GM18909 (cell line): ENCODE measurements around the gene DCAF7.

Source experiments
- ATAC-seq: cut with Tn5 transposase; IDR thresholded peaks from one replicate; pipeline ENCODE4 v1.9.1; 2021; ENCODE audit warnings: mild to moderate bottlenecking; ENCODE audit not compliant: unreplicated experiment, poor library complexity

Gene DCAF7

DNA sequence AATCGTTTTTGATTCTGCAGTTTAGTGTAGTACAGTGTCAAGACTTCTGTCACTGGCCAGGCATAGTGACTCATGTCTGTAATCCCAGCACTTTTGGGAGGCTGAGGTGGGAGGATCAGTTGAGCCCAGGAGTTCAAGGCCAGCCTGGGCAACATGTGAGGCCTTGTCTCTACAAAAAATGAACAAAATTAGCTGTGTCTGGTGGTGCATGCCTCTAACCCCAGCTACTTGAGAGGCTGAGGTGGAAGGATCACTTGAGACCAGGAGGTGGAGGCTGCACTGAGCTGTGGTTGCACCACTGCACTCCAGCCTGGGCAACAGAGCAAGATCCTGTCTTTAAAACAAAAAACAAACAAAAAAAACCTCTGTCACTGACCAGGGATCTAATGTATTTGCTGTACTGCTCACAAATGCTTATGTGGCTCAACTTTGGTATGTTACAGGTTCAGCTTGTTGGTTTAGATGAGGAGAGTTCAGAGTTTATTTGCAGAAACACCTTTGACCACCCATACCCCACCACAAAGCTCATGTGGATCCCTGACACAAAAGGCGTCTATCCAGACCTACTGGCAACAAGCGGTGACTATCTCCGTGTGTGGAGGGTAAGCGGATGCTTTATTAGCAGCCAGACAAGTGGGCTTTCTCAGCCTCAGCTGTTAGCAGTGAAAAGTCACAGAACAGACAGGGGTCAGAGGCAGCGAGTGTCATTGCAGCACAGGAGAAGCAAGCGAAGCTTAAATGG lies 27.9 kb downstream of the DCAF7 start:
- no peak for ATAC-seq

DNA sequence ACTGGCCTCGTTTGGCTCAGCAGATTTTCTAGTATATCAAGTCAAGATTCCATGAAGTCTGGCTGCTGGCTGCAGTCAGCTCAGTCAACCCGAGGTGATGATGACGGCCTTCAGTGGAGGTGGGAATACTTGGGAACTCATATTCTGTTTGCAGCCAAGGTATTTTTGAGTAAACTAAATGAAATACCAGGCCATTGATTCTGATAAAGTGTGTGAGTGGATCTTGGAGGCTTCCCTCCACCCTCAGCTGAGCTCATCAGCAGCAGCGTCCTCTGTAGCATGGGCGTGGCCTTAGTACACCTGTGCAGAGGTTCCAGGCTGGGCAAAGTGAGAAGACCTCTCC lies 28.5 kb downstream of the DCAF7 start:
- ATAC-seq = no peak

DNA sequence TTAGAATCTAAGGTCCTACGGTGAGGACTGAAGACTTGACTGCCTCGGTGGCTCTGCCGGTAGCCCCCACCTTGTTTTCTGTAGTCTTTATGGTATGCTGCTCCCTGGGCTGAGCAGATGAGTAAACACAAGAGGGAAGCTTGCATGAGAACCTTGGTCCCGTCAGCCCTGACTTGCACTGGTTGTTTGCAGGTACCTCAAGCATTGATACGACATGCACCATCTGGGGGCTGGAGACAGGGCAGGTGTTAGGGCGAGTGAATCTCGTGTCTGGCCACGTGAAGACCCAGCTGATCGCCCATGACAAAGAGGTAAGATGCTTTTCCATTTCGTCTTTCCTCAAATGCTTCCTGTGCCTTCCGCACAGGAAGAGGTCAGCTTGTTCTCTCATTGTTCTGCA lies 29.4 kb downstream of the DCAF7 start:
- no peak for ATAC-seq

DNA sequence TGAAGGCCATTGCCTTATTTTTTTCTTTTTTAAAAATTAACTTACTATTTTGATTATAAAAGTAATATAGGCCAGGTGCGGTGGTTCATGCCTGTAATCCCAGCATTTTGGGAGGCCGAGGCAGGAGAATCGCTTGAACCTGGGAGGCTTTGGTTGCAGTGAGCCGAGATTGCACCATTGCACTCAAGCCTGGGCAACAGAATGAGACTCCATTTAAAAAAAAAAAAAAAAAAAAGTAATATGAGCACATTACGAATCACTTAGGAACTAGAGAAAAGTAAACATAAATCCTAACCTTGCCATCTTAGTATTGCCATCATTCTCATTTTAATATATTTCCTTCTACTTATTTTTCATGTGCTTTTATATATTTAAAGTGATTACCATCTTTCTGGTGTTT lies 37.5 kb downstream of the DCAF7 start:
- no peak for ATAC-seq

DNA sequence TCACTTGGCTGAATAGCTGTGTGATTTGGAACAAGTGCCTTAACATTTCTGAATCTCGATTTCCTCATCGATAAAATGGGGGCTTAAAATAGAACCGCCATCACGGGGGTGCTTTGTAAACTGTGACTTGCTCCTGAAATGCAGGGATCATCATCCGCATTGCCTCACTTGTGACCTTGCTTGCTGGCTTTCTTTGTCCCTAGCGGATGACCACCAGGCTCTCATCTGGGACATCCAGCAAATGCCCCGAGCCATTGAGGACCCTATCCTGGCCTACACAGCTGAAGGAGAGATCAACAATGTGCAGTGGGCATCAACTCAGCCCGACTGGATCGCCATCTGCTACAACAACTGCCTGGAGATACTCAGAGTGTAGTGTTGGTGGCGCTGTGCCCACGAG lies 38.5 kb downstream of the DCAF7 start:
- ATAC-seq = no peak

DNA sequence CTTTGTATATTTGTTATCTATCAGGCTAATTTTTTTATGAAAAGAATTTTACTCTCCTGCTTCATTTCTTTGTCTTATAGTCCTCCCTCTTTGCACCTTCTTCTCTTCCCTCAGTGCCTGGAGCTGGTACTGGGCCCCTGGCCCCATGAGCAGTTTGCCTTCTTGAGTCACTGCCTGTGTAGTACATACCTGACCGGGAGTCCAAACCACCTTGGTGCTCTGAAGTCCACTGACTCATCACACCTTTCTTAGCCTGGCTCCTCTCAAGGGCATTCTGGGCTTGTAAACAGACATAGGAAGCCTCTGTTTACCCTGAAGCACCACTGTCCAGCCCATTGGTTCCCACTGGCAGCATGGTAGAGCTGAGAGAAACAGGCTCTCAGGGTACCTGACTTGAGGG lies 39.4 kb downstream of the DCAF7 start:
- ATAC-seq = no peak

DNA sequence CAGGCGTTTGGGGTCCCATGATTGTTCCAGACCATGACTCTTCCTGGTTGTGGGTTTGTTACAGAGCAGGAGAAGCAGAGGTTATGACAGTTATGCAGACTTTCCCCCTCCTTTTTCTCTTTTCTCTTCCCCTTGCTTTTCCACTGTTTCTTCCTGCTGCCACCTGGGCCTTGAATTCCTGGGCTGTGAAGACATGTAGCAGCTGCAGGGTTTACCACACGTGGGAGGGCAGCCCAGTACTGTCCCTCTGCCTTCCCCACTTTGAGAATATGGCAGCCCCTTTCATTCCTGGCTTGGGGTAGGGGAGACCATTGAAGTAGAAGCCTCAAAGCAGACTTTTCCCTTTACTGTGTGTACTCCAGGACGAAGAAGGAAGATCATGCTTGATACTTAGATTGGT lies 42.5 kb downstream of the DCAF7 start:
- ATAC-seq = no peak

DNA sequence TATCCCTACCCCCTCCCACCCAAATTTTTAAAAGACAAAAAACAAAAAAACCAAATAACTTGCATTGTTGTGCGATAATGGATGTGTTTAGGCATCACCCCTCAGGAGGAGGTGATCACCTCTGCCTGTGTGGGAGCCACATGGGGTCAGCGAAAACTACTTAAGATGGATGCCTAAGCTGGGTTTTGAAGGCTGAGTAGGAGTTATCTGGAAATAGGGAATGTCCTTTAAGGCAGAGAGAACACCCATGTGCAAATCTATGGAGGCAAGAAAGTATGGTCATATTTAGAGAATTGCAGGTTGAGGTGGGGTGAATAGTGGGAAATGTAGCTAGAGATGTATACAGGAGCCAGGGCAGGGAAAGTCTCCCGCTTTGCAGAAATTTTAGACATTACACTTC lies 44.9 kb downstream of the DCAF7 start:
- ATAC-seq = no peak

DNA sequence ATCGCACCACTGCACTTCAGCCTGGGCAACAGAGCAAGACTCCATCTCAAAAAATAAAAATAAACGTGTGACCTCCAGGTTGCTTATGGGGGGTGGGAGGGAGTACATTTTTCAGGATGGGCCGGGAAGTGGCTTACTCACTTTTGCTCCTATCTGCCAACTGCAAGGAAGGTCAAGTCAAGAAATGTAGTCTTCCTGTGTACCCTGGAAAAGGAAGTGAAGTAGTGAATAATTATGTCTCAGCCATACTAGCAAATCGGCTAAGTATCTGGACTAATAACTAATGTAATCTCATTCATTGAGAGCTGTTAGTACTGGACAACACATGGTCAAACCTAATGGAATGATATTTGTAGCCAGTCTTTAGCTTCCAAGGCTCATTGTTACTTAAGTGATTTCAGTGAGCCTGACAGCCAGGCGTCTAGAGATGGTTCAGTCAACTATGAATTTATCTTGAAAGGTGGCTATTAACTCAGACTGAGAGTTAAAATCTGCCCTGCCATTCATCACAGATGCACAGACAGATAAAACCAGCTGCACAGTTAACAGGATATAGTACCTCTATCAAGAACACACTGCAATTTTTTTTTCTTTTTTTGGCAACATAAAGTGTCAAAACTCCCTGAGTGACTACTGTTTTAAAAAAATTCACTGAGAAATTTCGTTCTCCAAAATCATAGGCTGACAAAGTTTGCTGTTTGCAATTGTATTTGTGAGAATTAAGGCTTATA lies 46.7 kb downstream of the DCAF7 start:
- no peak for ATAC-seq

DNA sequence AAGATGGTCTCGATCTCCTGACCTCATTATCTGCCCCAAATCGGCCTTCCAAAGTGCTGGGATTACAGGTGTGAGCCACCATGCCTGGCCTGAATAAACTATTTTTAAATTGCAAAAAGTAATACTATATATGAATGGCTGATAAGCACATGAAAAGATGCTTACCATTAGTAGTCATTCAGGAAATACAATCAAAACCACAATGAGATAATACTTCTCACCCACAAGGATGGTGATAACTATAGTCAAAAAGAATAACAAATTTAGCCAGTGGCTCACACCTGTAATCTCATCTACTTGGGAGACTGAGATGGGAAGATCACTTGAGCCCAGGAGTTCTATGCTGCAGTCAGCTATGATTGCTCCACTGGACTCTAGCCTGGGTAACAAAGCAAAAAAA lies 48.0 kb downstream of the DCAF7 start:
- ATAC-seq = no peak

DNA sequence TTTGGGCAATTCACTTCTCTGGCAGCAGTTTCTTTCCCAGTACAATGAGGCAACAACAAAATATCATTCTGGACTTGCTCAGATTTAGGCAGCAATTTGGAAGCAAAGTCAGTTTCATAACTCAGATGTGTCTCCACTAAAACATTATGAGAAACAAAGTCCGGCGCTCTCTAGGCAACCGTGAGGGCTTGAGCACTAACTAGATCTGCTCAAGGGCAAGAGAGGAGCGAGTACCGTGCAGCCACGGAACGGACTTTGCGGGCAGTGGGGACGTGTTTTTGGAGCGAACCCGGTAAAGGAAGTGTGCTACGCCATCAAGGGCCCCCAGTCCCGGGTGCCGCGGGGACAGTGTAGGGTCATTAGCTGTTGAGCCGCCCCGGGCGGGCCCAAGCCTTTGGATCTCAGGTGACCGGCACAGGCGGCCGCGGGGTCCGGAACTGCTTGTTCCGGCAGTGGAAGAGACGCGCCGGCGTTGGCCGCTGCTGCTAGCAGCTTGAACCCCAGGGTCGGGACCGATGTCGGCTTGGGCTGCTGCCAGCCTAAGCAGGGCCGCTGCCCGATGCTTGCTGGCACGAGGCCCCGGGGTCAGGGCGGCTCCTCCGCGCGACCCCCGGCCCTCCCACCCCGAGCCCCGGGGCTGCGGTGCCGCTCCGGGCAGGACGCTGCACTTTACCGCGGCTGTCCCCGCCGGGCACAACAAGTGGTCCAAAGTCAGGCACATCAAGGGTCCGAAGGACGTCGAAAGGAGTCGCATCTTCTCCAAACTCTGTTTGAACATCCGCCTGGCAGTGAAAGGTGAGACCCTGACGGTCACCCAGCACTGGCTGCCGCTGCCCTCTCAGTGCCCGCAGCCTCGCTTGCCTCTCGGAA lies 50.5 kb downstream of the DCAF7 start, which contains the start of gene TACO1:
TSS of gene TACO1 (plus strand) at position 327 of the 870 bp plus-strand sequence. CDS start at position 516, 189 bp downstream.
- ATAC-seq = peak; percentile 81

DNA sequence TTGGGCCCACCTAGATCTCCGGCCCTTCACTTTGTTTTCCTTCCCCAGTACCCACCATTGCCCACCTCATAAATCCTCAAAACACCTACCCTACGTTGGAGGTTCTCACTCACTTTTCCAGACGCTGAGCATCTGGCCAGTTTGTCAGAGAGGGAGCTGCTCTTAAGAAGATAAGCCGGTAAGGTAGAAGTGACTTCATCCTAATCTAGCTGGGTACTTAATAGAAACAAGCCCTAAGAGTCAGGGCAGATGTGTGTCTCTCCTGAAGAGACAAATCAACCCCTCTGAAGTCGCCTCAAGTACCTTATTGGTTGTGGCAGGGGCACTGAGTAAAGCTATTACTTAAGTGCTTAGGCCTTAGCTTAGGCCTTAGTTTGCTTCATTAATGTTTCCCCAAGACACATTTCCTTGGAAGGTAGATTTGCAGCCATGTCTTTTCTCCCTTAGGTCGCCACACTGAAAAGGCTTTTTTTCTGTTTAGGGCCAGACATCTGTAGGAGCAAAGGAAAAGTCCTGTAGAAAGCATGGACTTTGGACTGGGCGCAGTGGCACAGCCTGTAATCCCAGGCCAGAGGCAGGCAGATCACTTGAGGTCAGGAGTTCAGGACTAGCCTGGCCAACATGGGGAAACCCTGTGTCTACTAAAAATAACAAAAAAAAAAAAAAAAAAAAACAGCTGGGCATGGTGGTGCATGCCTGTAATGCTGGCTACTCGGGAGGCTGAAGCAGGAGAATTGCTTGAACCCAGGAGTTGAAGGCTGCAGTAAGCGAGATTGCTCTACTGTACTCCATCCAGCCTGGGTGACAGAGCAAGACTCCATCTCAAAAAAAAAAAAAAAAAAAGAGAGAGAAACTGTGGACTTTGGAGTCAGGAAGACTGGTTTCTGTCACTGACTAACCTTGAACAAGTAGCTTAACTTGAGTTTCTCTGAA lies 51.4 kb downstream of the DCAF7 start:
- ATAC-seq = no peak

DNA sequence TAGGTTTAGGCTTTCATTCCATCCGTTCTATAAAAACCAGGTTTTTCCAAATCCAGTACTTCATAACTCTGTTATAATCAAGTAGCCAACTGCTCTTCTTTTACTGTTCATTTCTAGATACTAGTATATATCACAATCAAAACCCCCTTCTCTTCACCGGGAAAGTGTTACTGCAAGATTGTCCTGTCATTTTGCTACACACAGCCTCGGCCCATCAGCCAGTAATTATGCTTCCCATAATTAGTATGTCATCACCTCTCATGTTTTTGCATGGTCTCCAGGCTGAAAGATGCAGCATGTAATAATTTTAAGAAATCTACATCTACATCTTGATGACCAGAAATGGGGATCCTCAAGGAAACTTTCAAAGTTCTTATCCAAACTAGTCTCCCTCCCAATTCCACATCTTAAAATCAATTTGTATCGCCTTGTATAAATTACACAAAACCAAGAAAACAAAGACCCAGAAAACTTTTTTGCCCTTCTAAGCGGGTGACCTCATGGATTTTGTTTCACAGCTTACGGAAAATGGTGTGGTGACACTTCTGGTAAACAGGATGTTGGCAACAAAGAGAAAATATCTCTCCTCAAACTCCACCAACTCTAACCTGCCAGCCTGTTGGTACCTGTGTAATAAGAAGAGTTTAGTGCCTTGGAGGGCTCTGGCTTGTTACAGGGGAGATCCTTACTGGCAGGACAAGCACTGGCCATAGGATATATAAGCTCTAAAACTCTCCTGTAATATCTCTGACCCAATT lies 59.7 kb downstream of the DCAF7 start:
- no peak for ATAC-seq

DNA sequence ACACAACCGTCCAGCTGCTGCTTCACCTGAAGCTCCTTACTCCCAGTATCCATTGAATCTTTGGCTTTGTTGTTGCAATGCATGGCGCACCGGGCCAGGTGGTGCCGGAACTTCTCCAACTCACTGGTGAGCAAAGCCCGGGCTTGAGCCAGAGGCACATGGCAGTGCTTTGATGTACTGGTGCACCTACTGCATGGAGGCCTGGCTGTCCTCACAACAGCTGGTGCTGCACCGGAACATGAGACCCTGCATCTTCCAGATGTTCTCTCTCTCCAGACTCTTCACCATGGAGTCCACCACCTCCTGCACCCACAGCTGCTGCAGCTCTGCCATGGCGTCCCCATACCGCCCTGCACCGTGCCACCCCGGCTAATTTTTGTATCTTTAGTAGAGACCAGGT lies 60.6 kb downstream of the DCAF7 start:
- ATAC-seq = no peak

DNA sequence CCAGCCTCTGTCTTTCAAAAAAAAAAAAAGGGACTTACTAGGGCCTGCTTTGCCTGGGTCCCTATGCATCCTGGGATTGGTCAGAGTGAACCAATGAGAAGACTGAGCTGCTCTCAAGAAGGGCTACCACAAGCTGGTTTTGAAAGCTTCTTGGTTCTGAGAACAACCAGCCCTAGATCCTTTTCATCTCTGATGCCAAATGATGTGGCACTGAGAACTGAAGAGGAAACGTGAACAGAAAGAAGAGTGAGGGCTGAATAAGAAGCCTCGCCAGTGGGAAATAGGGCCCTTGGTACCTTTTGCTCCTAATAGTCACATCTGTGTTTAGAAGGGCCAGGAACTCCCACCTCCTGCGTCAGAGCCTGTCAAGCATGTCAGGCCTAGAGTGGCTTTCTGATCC lies 61.1 kb downstream of the DCAF7 start:
- ATAC-seq = no peak

DNA sequence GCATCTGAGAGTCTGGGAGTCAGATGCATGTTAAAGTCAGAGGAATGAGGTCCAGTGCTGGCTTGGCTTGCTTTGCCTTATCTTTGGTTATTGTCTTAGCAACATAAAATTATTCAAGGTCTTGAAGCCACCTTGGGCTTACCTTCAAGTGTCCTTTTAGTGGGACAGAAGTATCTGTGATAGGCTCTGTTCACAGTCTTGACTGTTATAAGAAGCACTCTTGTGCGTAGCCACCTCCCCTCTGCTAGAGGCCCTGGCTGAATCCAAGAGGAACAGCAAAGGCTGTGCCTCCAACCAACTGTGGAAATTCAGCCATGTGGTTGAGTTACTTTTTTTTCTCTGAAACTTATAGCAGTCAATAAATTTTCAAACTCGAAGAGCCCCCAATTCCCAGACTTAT lies 63.4 kb downstream of the DCAF7 start:
- no peak for ATAC-seq

DNA sequence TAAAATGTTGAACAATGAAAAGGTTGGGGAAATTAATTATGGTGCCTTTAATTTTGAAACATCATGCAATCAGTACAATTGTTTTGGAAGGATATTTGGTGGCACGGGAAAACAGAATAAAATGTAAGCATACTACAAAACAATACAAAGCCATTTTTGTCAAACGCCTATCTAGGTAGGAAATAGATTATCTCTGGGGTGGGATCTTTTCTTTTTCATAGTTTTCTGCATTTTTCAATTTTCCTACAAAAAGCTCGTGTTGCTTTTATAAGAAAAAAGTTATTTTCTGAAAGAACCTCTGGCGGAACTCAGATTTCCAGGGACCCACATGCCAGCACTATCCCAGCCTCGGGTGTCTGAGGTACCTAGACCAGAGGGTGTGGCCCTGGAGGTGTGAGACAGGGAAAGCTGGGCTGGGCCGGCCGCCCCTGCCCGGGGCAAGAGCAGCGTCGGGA lies 71.0 kb downstream of the DCAF7 start:
- no peak for ATAC-seq

DNA sequence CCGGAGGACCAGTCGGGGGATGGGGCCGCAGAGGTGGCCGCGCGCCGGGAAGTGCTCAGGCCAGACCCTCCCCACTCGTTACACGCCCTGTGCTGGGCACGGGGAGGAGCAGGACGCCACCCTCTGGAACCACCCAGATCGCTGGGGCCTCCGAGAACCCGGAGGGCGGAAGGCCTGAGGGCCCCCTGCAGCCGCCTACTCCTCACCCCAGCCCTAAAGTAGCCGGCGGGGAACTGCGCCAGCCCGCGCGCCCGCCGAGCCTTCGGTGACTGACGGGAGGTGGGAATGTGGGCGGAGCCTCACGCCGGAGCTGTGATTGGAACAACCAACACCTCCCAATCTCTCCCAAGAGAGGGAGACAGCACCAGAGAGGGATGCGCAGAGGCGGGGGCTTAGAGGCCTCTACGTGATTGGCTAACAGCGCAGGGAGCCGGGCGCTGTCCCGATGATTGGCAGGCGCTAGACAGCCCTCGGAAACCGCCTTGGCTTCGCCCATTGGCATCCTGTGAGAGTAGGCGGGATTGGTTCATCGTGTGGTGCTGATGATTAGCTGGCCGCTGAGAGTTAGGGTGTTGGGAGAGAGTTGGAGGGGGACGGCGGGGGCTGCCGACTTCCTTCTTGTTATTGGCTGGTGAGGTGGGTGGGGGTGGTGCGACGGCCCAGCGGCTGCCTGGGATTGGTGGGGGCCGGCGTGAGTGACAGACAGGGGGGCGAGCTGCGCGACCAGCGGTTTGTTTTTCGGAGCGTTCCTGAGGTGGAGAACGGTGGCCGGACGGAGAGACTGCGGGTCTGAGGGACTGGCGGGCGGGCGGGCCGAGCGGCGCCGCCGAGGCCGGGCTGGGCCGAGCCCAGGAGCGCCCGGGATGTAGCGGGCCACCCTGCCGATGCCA lies 71.7 kb downstream of the DCAF7 start, which contains the start of gene MAP3K3:
TSS of gene MAP3K3 (plus strand) at position 734 of the 890 bp plus-strand sequence. CDS start 343 bp downstream, outside the sequence.
- ATAC-seq = peak; percentile 92
